BE2C (cell line): Measurements from ENCODE around the gene KRTAP4-8.
"Not testable (repeated sequence)": the region's sequence is repeated elsewhere in the genome, so short reads cannot be mapped to it uniquely, and the experiment has no call there.

Source experiments
- DNase-seq: peaks from one replicate; pipeline ENCODE4 v3.0.0-alpha.2; 2020
- H3K27me3 ChIP-seq: fragments of 250-450 bp; sonication (Bioruptor Pico); 2 replicates; pipeline ENCODE4 v1.5.1; 2020; ENCODE audit warnings: mild to moderate bottlenecking
- H3K36me3 ChIP-seq: fragments of 250-450 bp; sonication (Bioruptor Pico); 2 replicates; pipeline ENCODE4 v1.5.1; 2020; ENCODE audit warnings: mild to moderate bottlenecking
- H3K4me1 ChIP-seq: fragments of 250-450 bp; sonication (Bioruptor Pico); 2 replicates; pipeline ENCODE4 v1.5.1; 2020
- H3K4me3 ChIP-seq: 2 replicates; pipeline ENCODE4 v1.5.1; 2011; ENCODE audit warnings: low read depth, low read length
- H3K9me3 ChIP-seq: fragments of 250-450 bp; sonication (Bioruptor Pico); 2 replicates; pipeline ENCODE4 v1.5.1; 2020
- CTCF ChIP-seq: IDR thresholded peaks from 2 replicates; pipeline ENCODE4 v1.5.1; 2012; ENCODE audit warnings: mild to moderate bottlenecking, low read depth, low read length

Gene KRTAP4-8

DNA sequence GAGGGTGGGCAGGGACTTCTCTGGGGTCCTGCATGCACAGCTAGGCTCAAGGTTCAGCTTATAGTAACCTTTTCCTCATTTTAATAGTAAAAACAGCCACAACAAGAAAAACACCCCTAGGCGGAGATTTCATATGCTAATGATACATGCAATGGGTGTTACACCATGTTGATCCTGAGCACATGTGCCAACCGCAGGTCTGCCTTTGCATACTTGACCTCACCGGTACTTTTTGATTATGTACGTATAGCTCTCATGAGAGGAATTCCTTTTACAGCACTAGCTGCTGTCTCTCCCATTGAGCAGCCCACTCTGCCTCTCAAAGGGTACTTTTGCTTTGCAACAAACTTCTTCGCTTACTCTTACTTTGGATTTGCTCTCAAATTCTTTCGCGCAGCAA is 1.9 kb downstream of the KRTAP4-8 start:
- Histone ChIP-seq H3K27me3 (no peaks in the 10 kb centered on the region), H3K4me3 (no peak overlapping the region), H3K4me1 (no peaks in the 10 kb centered on the region), H3K9me3 (no peaks in the 10 kb centered on the region), H3K36me3 (no peaks in the 10 kb centered on the region)
- no peak for DNase-seq
- no peak for TF ChIP-seq CTCF

GRCh38 chr17:41088760-41089352 is 9.1 kb downstream of the KRTAP4-8 start:
- H3K4me3 ChIP-seq, H3K9me3 ChIP-seq, H3K36me3 ChIP-seq, H3K27me3 ChIP-seq, H3K4me1 ChIP-seq, DNase-seq: not testable (repeated sequence)

DNA sequence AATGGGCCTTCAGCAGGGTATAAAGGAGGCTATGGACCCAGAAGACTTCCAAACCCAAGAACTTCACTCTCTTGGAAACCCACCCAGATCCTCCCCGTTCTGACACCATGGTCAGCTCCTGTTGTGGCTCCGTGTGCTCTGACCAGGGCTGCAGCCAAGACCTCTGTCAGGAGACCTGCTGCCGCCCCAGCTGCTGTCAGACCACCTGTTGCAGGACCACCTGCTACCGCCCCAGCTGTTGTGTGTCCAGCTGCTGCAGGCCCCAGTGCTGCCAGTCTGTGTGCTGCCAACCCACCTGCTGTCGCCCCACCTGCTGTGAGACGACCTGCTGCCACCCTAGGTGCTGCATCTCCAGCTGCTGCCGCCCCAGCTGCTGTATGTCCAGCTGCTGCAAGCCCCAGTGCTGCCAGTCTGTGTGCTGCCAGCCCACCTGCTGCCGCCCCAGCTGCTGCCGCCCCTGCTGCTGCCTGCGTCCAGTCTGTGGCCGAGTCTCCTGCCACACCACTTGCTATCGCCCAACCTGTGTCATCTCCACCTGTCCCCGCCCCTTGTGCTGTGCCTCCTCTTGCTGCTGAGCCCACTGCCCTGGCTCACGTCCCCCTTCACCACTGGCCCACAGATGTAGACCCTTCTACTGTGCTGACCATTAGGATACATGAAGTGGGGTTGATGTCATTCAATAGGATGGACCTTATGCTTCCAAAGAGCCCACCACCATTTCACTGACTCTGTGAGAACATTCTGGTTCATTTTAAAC is 13.7 kb downstream of the KRTAP4-8 start, which contains the start of gene KRTAP4-7:
Gene KRTAP4-7, plus strand, starts transcription at position 51 of the 757 bp plus-strand sequence. Its CDS starts 57 bp downstream, at position 108.
- not testable (repeated sequence) for H3K9me3 ChIP-seq, H3K27me3 ChIP-seq, DNase-seq, H3K4me3 ChIP-seq, H3K36me3 ChIP-seq, H3K4me1 ChIP-seq

DNA sequence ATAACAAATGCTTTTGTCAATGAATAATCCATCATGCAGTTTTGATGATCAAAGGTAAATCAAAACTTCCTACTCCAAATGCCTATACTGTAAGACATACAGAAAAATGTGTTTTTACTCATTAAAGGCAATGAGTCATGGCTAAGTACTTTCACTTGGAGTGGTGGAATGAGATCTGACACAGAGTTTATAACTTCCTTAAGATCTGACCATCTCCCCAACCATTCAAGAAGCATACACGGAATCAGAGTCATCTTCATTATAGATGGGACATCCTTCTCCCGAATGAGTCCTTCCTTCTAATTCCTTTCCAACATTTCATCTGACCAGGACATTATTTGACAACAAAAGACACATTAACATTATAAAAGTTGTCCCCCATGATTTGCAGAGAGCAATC is 14.5 kb downstream of the KRTAP4-8 start:
- DNase-seq, H3K36me3 ChIP-seq, H3K27me3 ChIP-seq: not testable (repeated sequence)

DNA sequence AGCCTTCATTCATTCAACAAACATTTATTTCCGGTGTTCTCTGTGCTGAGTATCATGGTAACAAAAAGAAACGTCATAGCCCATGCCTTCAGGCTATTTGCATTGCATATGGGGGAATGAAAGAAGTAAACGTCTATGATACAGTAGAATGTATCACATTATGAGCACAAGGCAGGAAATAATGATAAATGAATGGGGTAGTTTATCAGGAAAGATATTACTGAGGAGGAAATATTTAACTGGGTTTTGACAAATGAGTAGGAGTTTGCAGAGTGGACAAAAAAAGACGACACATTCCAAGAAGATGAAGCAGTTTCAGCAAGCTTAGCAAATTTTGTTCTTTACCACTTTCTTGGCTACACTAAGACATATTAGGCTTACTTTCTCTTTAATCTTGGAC is 15.3 kb downstream of the KRTAP4-8 start:
- peaks cover 6% of the 10 kb centered on the region; the same call in 1 of the 2 replicates for H3K27me3 ChIP-seq
- TF ChIP-seq CTCF, result no peak
- no peaks in the 10 kb centered on the region for H3K4me1 ChIP-seq
- no peaks in the 10 kb centered on the region for H3K9me3 ChIP-seq
- no peaks in the 10 kb centered on the region for H3K36me3 ChIP-seq
- no peak for DNase-seq
- no peak overlapping the region for H3K4me3 ChIP-seq

More for the DNA sequence above, 14.5 kb downstream of the KRTAP4-8 start:
- not testable (repeated sequence) for H3K9me3 ChIP-seq, H3K4me3 ChIP-seq, H3K4me1 ChIP-seq

DNA sequence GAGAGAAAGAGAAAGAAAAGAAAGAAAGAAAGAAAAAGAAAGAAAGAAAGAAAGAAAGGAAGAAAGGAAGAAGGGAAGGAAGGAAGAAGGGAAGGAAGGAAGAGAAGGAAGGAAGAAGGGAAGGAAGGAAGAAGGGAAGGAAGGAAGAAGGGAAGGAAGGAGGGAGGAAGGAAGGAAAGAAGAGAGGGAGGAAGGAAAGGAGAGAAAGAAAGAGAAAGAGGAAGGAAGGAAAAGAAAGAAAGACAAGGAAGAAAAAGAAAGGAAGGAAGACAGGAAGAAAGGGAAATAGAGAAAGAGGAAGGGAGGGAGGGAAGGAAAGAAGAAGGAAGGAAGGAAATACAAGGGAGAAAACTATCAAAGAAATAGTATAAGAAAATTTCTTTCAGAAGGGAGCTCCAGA is 21.2 kb downstream of the KRTAP4-8 start:
- peaks cover 6% of the 10 kb centered on the region for H3K27me3 ChIP-seq
- no peak for DNase-seq
- no peaks in the 10 kb centered on the region for H3K36me3 ChIP-seq
- no peak overlapping the region for H3K4me3 ChIP-seq
- no peak for TF ChIP-seq CTCF
- H3K4me1 ChIP-seq, result no peaks in the 10 kb centered on the region
- H3K9me3 ChIP-seq, result no peaks in the 10 kb centered on the region

- no peaks in the 10 kb centered on the region for H3K36me3 ChIP-seq
- no peaks in the 10 kb centered on the region for H3K4me1 ChIP-seq
- TF ChIP-seq CTCF, result no peak
- no peaks in the 10 kb centered on the region for H3K9me3 ChIP-seq
- H3K4me3 ChIP-seq, result no peak overlapping the region
- DNase-seq, result no peak
- H3K27me3 ChIP-seq, result no peaks in the 10 kb centered on the region; the same call in none of the 2 replicates
Measured at GRCh38 chr17:41073676-41074075, 24.3 kb downstream of the KRTAP4-8 start.
